A549 (cell line): ENCODE results near the gene ARHGAP12. TPM values are rescaled to one million over a fixed set of nuclear protein-coding genes. Genes with fewer than 3 reads are reported as not detected.
A peak's percentile ranks its signal among the peaks of the same experiment; 100 is the strongest.

Source experiments
- ATAC-seq, 2 experiments: fragments of 200-7000 bp in 1 of 2; fragments of >200 bp in 1 of 2; cut with Nextera tagmentation in 1 of 2; cut with Tn5 transposase in 1 of 2; 3 replicates each; pipeline versions ENCODE4 v1.8.0 to v1.9.1; 2018 to 2020; ENCODE audit warnings: mild to moderate bottlenecking in 1 of 2, moderate library complexity in 1 of 2
- CTCF ChIA-PET: fragments of 300-600 bp; sonication (Branson Sonifier 250); formaldehyde crosslinking; extraction: SDS; loops from one replicate; lab custom pipeline; 2021; ENCODE audit warnings: antibody characterized with exemption, inconsistent platforms; lab: Yijun Ruan, JAX
- POLR2A ChIA-PET: fragments of 350-600 bp; formaldehyde crosslinking; extraction: SDS; loops from one replicate; lab custom pipeline; 2021; ENCODE audit warnings: antibody characterized with exemption, inconsistent platforms; lab: Yijun Ruan, JAX
- DNase-seq, 2 experiments: peaks; one replicate each; pipeline versions ENCODE4 v3.0.0 to v3.0.0-alpha.2; 2011 to 2016; ENCODE audit warnings: low read depth in 1 of 2, low spot score in 1 of 2
- FAIRE-seq: peaks from 2 replicates; lab custom pipeline; 2011; peaks lifted over from hg19 to GRCh38; lab: Jason Lieb, UNC
- H3K27ac ChIP-seq, 2 experiments: fragments of >200 bp; sonication (Bioruptor Twin); formaldehyde crosslinking; 3 replicates each; pipeline ENCODE4 v1.5.1; 2016 to 2017
- H3K4me1 ChIP-seq: fragments of >200 bp; sonication (Bioruptor Twin); formaldehyde crosslinking; 3 replicates; pipeline ENCODE4 v1.6.1; 2016
- H3K4me2 ChIP-seq: fragments of >200 bp; sonication (Bioruptor Twin); formaldehyde crosslinking; 3 replicates; pipeline ENCODE4 v1.6.1; 2016
- H3K4me3 ChIP-seq: fragments of >200 bp; sonication (Bioruptor Twin); formaldehyde crosslinking; 3 replicates; pipeline ENCODE4 v1.5.1; 2016
- H3K9me3 ChIP-seq: fragments of >200 bp; sonication (Bioruptor Twin); formaldehyde crosslinking; 3 replicates; pipeline ENCODE4 v1.6.1; 2016
- BHLHE40 ChIP-seq: IDR thresholded peaks from 2 replicates; pipeline ENCODE4 v1.6.1; 2012; ENCODE audit warnings: low read depth, low read length, inconsistent platforms
- CBX8 ChIP-seq: fragments of 200-600 bp; sonication (generic); IDR thresholded peaks from 2 replicates; pipeline ENCODE4 v1.6.1; 2016
- CEBPB ChIP-seq, 2 experiments: fragments of >200 bp in 1 of 2; sonication (Bioruptor Twin) in 1 of 2; formaldehyde crosslinking in 1 of 2; IDR thresholded peaks; 2 replicates each; pipeline ENCODE4 v1.6.1; 2012 to 2016
- CHD2 ChIP-seq: fragments of 150-350 bp; IDR thresholded peaks from 2 replicates; pipeline ENCODE4 v1.6.1; 2014; ENCODE audit warnings: low read length; ENCODE audit not compliant: partially characterized antibody
- EHMT2 ChIP-seq: fragments of 200-600 bp; sonication (generic); IDR thresholded peaks from 2 replicates; pipeline ENCODE4 v1.6.1; 2016; ENCODE audit warnings: antibody characterized with exemption, low read depth, mild to moderate bottlenecking, moderate library complexity
- EP300 ChIP-seq, 2 experiments: fragments of >200 bp; sonication (Bioruptor Twin); formaldehyde crosslinking; IDR thresholded peaks; 2 replicates in 1 of 2; 3 replicates in 1 of 2; pipeline ENCODE4 v1.6.1; 2016 to 2017
- ESRRA ChIP-seq: fragments of 150-350 bp; IDR thresholded peaks from 2 replicates; pipeline ENCODE4 v1.6.1; 2014; ENCODE audit warnings: mild to moderate bottlenecking, low read length, borderline replicate concordance
- FOSB ChIP-seq: fragments of 250-450 bp; sonication (Bioruptor Pico); IDR thresholded peaks from 2 replicates; pipeline ENCODE4 v1.5.0; 2020; ENCODE audit warnings: mild to moderate bottlenecking, moderate library complexity
- FOSL2 ChIP-seq, 2 experiments: fragments of 450-650 bp in 1 of 2; fragments of >200 bp in 1 of 2; sonication (Bioruptor Twin) in 1 of 2; formaldehyde crosslinking; IDR thresholded peaks; 2 replicates each; pipeline versions ENCODE4 v1.5.0 to v1.6.1; 2016 to 2020; ENCODE audit warnings: mild to moderate bottlenecking in 1 of 2, moderate library complexity in 1 of 2
- GATA3 ChIP-seq: IDR thresholded peaks from 2 replicates; pipeline ENCODE4 v1.6.1; 2012; ENCODE audit warnings: borderline replicate concordance
- HDAC2 ChIP-seq: fragments of 200-600 bp; sonication (generic); IDR thresholded peaks from 2 replicates; pipeline ENCODE4 v1.6.1; 2016
- HEYL ChIP-seq: fragments of 250-450 bp; sonication (Bioruptor Pico); IDR thresholded peaks from 2 replicates; pipeline ENCODE4 v1.8.0; 2021; ENCODE audit warnings: mild to moderate bottlenecking, moderate library complexity
- HOXB13 ChIP-seq: fragments of 250-450 bp; sonication (Bioruptor Pico); IDR thresholded peaks from 2 replicates; pipeline ENCODE4 v1.5.0; 2020; ENCODE audit warnings: low read depth, mild to moderate bottlenecking, moderate library complexity
- HOXB5 ChIP-seq: fragments of 250-450 bp; sonication (Bioruptor Pico); IDR thresholded peaks from 2 replicates; pipeline ENCODE4 v1.5.0; 2020; ENCODE audit warnings: mild to moderate bottlenecking, moderate library complexity
- JUN ChIP-seq, 2 experiments: fragments of >200 bp; sonication (Bioruptor Twin); formaldehyde crosslinking; IDR thresholded peaks; 2 replicates in 1 of 2; 3 replicates in 1 of 2; pipeline ENCODE4 v1.6.1; 2016 to 2017
- KDM1A ChIP-seq: fragments of 200-600 bp; sonication (generic); IDR thresholded peaks from 2 replicates; pipeline ENCODE4 v1.6.1; 2016; ENCODE audit warnings: low read depth, mild to moderate bottlenecking
- MAFK ChIP-seq: fragments of 450-650 bp; IDR thresholded peaks from 2 replicates; pipeline ENCODE4 v1.6.1; 2014; ENCODE audit not compliant: partially characterized antibody
- MAZ ChIP-seq: fragments of 150-350 bp; IDR thresholded peaks from 2 replicates; pipeline ENCODE4 v1.6.1; 2014; ENCODE audit warnings: antibody characterized with exemption, low read depth, low read length, borderline replicate concordance
- NR3C1 ChIP-seq: fragments of >200 bp; sonication (Bioruptor Twin); formaldehyde crosslinking; IDR thresholded peaks from 3 replicates; pipeline ENCODE4 v1.6.1; 2017
- PHF8 ChIP-seq: fragments of 200-600 bp; sonication (generic); IDR thresholded peaks from 2 replicates; pipeline ENCODE4 v1.6.1; 2016; ENCODE audit warnings: low read depth, mild to moderate bottlenecking, antibody characterized with exemption, moderate library complexity, borderline replicate concordance
- POLR2AphosphoS2 ChIP-seq: conservative IDR thresholded peaks from 2 replicates; pipeline ENCODE4 v1.6.1; 2012; ENCODE audit warnings: low read length, improper control_type of control experiment, inconsistent platforms
- RAD21 ChIP-seq, 2 experiments: fragments of >200 bp in 1 of 2; sonication (Bioruptor Twin) in 1 of 2; formaldehyde crosslinking in 1 of 2; IDR thresholded peaks in 1 of 2; conservative IDR thresholded peaks in 1 of 2; 2 replicates in 1 of 2; 3 replicates in 1 of 2; pipeline ENCODE4 v1.6.1; 2012 to 2018; ENCODE audit warnings: inconsistent platforms in 1 of 2
- RNF2 ChIP-seq: fragments of 200-600 bp; sonication (generic); IDR thresholded peaks from 2 replicates; pipeline ENCODE4 v1.6.1; 2016; ENCODE audit warnings: low read depth, mild to moderate bottlenecking, antibody characterized with exemption, moderate library complexity, borderline replicate concordance
- SMC3 ChIP-seq: fragments of >200 bp; sonication (Bioruptor Twin); formaldehyde crosslinking; IDR thresholded peaks from 3 replicates; pipeline ENCODE4 v1.6.1; 2018; ENCODE audit warnings: inconsistent platforms
- TFCP2L1 ChIP-seq: fragments of 250-450 bp; sonication (Bioruptor Pico); IDR thresholded peaks from 2 replicates; pipeline ENCODE4 v1.5.0; 2021; ENCODE audit warnings: mild to moderate bottlenecking
- TP53 ChIP-seq: fragments of 250-450 bp; sonication (Bioruptor Pico); IDR thresholded peaks from 2 replicates; pipeline ENCODE4 v1.5.0; 2021; ENCODE audit warnings: mild to moderate bottlenecking, moderate library complexity
- ZFP36 ChIP-seq: fragments of 450-650 bp; IDR thresholded peaks from 2 replicates; pipeline ENCODE4 v1.6.1; 2014; ENCODE audit warnings: borderline replicate concordance; ENCODE audit not compliant: partially characterized antibody
- WGBS: methylation state at CpG from one replicate; pipeline ENCODE4 v1.1.6; 2017; ENCODE audit errors: missing lambda C conversion rate; 5-methylcytosine and 5-hydroxymethylcytosine counted together
- polyA plus RNA-seq, 4 experiments: library from polyadenylated mRNA; depleted of rRNA in 3 of 4; stranded (reverse); fragments of >200 nt; fragmentation: RNase III in 1 of 4; extraction: RNeasy Plus Mini Kit Qiagen cat#74134 plus additional on column Dnase treatment in 1 of 4; gene quantifications; 2 replicates in 3 of 4; 3 replicates in 1 of 4; pipeline ENCODE4 v1.2.3, GENCODE V29; 2011 to 2017
- TF ChIP-seq, protein P1 (sequence below): fragments of >200 bp; sonication (Bioruptor Twin); formaldehyde crosslinking; IDR thresholded peaks from 2 replicates; pipeline ENCODE4 v1.6.1; 2016
- TF ChIP-seq, protein P2 (sequence below): fragments of >200 bp; sonication (Bioruptor Twin); formaldehyde crosslinking; IDR thresholded peaks from 3 replicates; pipeline ENCODE4 v1.5.1; 2016
- TF ChIP-seq, protein P3 (sequence below): fragments of 250-450 bp; sonication (Bioruptor Pico); IDR thresholded peaks from 2 replicates; pipeline ENCODE4 v1.5.0; 2020; ENCODE audit warnings: low read depth, mild to moderate bottlenecking, moderate library complexity
- TF ChIP-seq, protein P4 (sequence below): IDR thresholded peaks from 2 replicates; pipeline ENCODE4 v1.6.1; 2012; ENCODE audit warnings: low read depth, borderline replicate concordance

The ARHGAP12 gene
- polyA plus RNA-seq, 2 of the 4 experiments (the other 2 are of a cell fraction): 22.1 to 49.3 TPM

DNA sequence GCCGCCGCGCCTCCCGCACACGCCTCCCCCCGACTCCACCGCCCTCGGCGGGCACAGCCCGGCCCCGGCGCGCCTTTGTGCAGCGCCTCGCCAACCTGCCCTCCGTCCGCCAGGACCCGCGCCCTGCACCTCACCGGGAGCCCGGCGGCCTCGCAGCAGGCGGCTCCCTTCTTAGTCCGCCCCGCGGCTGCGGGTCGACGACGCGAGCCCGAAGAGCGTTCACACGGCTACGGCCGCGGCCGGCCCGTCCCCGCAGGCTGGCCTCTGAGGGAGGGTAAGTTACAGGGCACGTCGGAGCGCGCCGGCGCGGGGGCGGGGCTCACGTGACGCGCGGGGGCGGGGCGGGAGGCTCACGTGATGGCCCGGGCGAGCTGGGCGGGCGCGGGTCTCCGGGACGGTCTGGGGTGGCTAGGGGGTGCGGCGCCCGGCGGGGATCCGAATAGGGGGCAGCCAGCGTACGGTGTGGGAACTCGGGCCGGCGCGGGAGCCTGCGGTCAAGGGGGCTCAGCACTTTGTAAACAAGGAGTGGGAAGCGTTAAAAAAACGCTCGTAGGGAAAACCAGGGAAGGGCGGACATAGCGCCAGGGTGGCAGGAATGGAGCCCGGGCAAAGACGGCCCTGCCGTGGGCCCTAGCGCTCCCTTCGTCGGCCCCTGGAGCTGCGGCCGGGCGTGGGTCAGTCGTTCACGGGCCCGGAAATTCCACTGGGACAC is at the start of gene ARHGAP12 (continued):
- TF ChIP-seq RNF2: no peak
- no peak for TF ChIP-seq NR3C1
- peak; percentile 56; the same call in 1 of the 2 replicates for TF ChIP-seq FOSB (CRISPR knock-in tag)
- no peak for TF ChIP-seq HDAC2
- no peak for TF ChIP-seq ESRRA
- 0 out of 2 replicates have a peak, but pooled peaks have one; percentile 40 for TF ChIP-seq PHF8
- TF ChIP-seq, protein P1, sequence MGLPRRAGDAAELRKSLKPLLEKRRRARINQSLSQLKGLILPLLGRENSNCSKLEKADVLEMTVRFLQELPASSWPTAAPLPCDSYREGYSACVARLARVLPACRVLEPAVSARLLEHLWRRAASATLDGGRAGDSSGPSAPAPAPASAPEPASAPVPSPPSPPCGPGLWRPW: no peak
- no peak; a peak in 2 of 5 replicates for TF ChIP-seq RAD21 (conservative IDR thresholded peaks at IDR 0.05 in 1 of 2, IDR thresholded peaks at IDR 0.05 in 1 of 2)
- TF ChIP-seq FOSL2 (IDR thresholded peaks at IDR 0.05): no peak
- no peak for TF ChIP-seq FOSL2 (CRISPR knock-in tag; IDR thresholded peaks at IDR 0.05)
- TF ChIP-seq TP53 (CRISPR knock-in tag): no peak; the same call in 1 of the 2 replicates
- no peak for TF ChIP-seq HOXB5 (CRISPR knock-in tag)
- peak; percentile 26 for TF ChIP-seq SMC3
- no peak for TF ChIP-seq CHD2
- TF ChIP-seq ZFP36: no peak
- TF ChIP-seq EHMT2: no peak
- peak; percentile 76 to 81; a peak in 4 of 5 replicates for TF ChIP-seq JUN (IDR thresholded peaks at IDR 0.05)
- TF ChIP-seq, protein P2, sequence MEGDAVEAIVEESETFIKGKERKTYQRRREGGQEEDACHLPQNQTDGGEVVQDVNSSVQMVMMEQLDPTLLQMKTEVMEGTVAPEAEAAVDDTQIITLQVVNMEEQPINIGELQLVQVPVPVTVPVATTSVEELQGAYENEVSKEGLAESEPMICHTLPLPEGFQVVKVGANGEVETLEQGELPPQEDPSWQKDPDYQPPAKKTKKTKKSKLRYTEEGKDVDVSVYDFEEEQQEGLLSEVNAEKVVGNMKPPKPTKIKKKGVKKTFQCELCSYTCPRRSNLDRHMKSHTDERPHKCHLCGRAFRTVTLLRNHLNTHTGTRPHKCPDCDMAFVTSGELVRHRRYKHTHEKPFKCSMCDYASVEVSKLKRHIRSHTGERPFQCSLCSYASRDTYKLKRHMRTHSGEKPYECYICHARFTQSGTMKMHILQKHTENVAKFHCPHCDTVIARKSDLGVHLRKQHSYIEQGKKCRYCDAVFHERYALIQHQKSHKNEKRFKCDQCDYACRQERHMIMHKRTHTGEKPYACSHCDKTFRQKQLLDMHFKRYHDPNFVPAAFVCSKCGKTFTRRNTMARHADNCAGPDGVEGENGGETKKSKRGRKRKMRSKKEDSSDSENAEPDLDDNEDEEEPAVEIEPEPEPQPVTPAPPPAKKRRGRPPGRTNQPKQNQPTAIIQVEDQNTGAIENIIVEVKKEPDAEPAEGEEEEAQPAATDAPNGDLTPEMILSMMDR: no peak
- TF ChIP-seq, protein P3, sequence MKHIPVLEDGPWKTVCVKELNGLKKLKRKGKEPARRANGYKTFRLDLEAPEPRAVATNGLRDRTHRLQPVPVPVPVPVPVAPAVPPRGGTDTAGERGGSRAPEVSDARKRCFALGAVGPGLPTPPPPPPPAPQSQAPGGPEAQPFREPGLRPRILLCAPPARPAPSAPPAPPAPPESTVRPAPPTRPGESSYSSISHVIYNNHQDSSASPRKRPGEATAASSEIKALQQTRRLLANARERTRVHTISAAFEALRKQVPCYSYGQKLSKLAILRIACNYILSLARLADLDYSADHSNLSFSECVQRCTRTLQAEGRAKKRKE (CRISPR knock-in tag): no peak
- TF ChIP-seq MAZ: no peak
- no peak for TF ChIP-seq GATA3
- TF ChIP-seq HOXB13: no peak
- TF ChIP-seq POLR2AphosphoS2: no peak
- TF ChIP-seq CBX8: no peak
- TF ChIP-seq, protein P4, sequence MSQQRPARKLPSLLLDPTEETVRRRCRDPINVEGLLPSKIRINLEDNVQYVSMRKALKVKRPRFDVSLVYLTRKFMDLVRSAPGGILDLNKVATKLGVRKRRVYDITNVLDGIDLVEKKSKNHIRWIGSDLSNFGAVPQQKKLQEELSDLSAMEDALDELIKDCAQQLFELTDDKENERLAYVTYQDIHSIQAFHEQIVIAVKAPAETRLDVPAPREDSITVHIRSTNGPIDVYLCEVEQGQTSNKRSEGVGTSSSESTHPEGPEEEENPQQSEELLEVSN: no peak
- TF ChIP-seq TFCP2L1 (CRISPR knock-in tag): no peak
- peak; percentile 90 for TF ChIP-seq BHLHE40

DNA sequence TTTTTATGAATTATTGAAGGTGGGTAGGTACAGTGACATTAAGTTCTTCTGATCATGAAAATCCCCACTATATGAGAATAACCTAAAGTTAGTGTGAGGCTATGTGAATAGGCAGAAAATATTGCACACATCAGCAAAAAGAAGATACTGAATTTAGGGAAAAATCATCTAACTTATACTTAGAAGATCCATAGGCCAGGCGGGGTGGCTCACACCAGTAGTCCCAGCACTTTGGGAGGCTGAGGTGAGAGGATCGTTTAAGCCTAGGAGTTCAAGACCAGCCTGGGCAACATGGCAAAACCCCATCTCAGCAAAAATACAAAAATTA is 49.5 kb upstream of the ARHGAP12 start:
- CTCF ChIA-PET: interaction anchor here (1.0 to 1.1 kb wide), 2 partner anchors 16 to 116 kb away, joined by 3 read pairs; no protein-coding TSS in a partner anchor
- POLR2A ChIA-PET: interaction anchor here (0.9 kb wide), 1 partner anchor 37 kb away, joined by 3 read pairs; no protein-coding TSS in a partner anchor

More for the DNA sequence above, 49.5 kb upstream of the ARHGAP12 start:
- Histone ChIP-seq H3K4me3 (no peak overlapping the region), H3K9me3 (no peaks in the 10 kb centered on the region), H3K27ac (peak overlapping the region; percentile 15 to 22; a peak in 2 of 6 replicates), H3K4me1 (peaks cover 22% of the 10 kb centered on the region), H3K4me2 (peak overlapping the region; percentile 35; the same call in 2 of the 3 replicates)
- no peak for ATAC-seq
- TF ChIP-seq HEYL (CRISPR knock-in tag): no peak
- TF ChIP-seq KDM1A: no peak
- TF ChIP-seq CEBPB (IDR thresholded peaks at IDR 0.05): no peak
- TF ChIP-seq EP300 (IDR thresholded peaks at IDR 0.05): no peak
- TF ChIP-seq MAFK: peak; percentile 99
- FAIRE-seq: no peak
- 33% methylated on average over 2 of the region's 2 CpGs for WGBS
- no peak for DNase-seq
